Nephron progenitor cell (in vitro differentiated cells): Measurements from ENCODE around the gene SHH.

Source experiments
- DNase-seq: peaks from one replicate; pipeline ENCODE4 v3.0.0; 2021
- H3K27ac Mint-ChIP-seq: 2 replicates; pipeline ENCODE4 v1.8.0; 2021; ENCODE audit warnings: mild to moderate bottlenecking, moderate library complexity, mixed read lengths
- H3K27me3 Mint-ChIP-seq: 2 replicates; pipeline ENCODE4 v1.8.0; 2021; ENCODE audit warnings: mild to moderate bottlenecking, low read depth, mixed read lengths; ENCODE audit not compliant: poor library complexity
- H3K36me3 Mint-ChIP-seq: 2 replicates; pipeline ENCODE4 v1.8.0; 2021; ENCODE audit warnings: low read depth, mixed read lengths
- H3K4me1 Mint-ChIP-seq: 2 replicates; pipeline ENCODE4 v1.8.0; 2021; ENCODE audit warnings: mixed read lengths
- H3K4me3 Mint-ChIP-seq: 2 replicates; pipeline ENCODE4 v1.8.0; 2021; ENCODE audit warnings: mild to moderate bottlenecking, moderate library complexity, mixed read lengths
- H3K9me3 Mint-ChIP-seq: 2 replicates; pipeline ENCODE4 v1.8.0; 2021; ENCODE audit warnings: mild to moderate bottlenecking, moderate library complexity, mixed read lengths
- CTCF ChIP-seq: fragments of 200-600 bp; sonication (generic); IDR thresholded peaks from 2 replicates; pipeline ENCODE4 v1.5.0; 2021; ENCODE audit warnings: antibody characterized with exemption

Gene SHH

GRCh38 chr7:155810770-155811559 is 1.3 kb downstream of the SHH start:
- peaks cover 96% of the 10 kb centered on the region for H3K27me3 Mint-ChIP-seq
- H3K9me3 Mint-ChIP-seq = no peaks in the 10 kb centered on the region
- peak overlapping the region; percentile 74 for H3K4me3 Mint-ChIP-seq
- no peak for DNase-seq
- H3K4me1 Mint-ChIP-seq = peaks cover 56% of the 10 kb centered on the region
- TF ChIP-seq CTCF = no peak
- no peak overlapping the region for H3K27ac Mint-ChIP-seq
- no peaks in the 10 kb centered on the region for H3K36me3 Mint-ChIP-seq

GRCh38 chr7:155809947-155810769 is 2.1 kb downstream of the SHH start:
- Mint-ChIP-seq H3K9me3 (no peaks in the 10 kb centered on the region), H3K4me1 (peaks cover 56% of the 10 kb centered on the region), H3K36me3 (no peaks in the 10 kb centered on the region), H3K27me3 (peaks cover 96% of the 10 kb centered on the region), H3K27ac (no peak overlapping the region), H3K4me3 (peak overlapping the region; percentile 57)
- peak; percentile 46 for DNase-seq
- no peak for TF ChIP-seq CTCF

GRCh38 chr7:155809332-155809946 is 2.8 kb downstream of the SHH start:
- no peak for TF ChIP-seq CTCF
- no peaks in the 10 kb centered on the region for H3K9me3 Mint-ChIP-seq
- no peaks in the 10 kb centered on the region for H3K36me3 Mint-ChIP-seq
- peaks cover 56% of the 10 kb centered on the region for H3K4me1 Mint-ChIP-seq
- peaks cover 95% of the 10 kb centered on the region for H3K27me3 Mint-ChIP-seq
- peak overlapping the region; percentile 80 for H3K4me3 Mint-ChIP-seq
- H3K27ac Mint-ChIP-seq = no peak overlapping the region
- no peak for DNase-seq

- Mint-ChIP-seq H3K36me3 (no peaks in the 10 kb centered on the region), H3K4me1 (peaks cover 54% of the 10 kb centered on the region), H3K27me3 (peaks cover 95% of the 10 kb centered on the region), H3K4me3 (peak overlapping the region; percentile 80), H3K9me3 (no peaks in the 10 kb centered on the region), H3K27ac (no peak overlapping the region)
- TF ChIP-seq CTCF = no peak
- DNase-seq = peak; percentile 62
Measured at GRCh38 chr7:155808549-155809331, 3.5 kb downstream of the SHH start.

GRCh38 chr7:155807789-155808548 is 4.3 kb downstream of the SHH start:
- H3K4me3 Mint-ChIP-seq = peak overlapping the region; percentile 76
- H3K9me3 Mint-ChIP-seq = no peaks in the 10 kb centered on the region
- DNase-seq = no peak
- peaks cover 95% of the 10 kb centered on the region for H3K27me3 Mint-ChIP-seq
- no peak for TF ChIP-seq CTCF
- peaks cover 51% of the 10 kb centered on the region for H3K4me1 Mint-ChIP-seq
- no peak overlapping the region for H3K27ac Mint-ChIP-seq
- no peaks in the 10 kb centered on the region for H3K36me3 Mint-ChIP-seq
